ENCODE measurements around the gene FCRL1.
A peak's percentile ranks its signal among the peaks of the same experiment; 100 is the strongest.

The FCRL1 gene

GRCh38 chr1:157819896-157820295 is at the start of gene FCRL1:
Gene FCRL1 (minus strand): TSS chr1:157820120. CDS start chr1:157820037, 83 bp downstream.
- no peak within 1 kb of the TSS for H3K27ac Mint-ChIP-seq
- H3K36me3 Mint-ChIP-seq: no peaks in the 10 kb centered on the region
- H3K4me3 Mint-ChIP-seq: no peak within 1 kb of the TSS
- H3K9me3 Mint-ChIP-seq: peaks cover 4% of the 10 kb centered on the region
- no peaks in the 10 kb centered on the region for H3K4me1 Mint-ChIP-seq
- no peak for DNase-seq (ENCODE audit: low spot score in 2 of 2)
- no peak for ATAC-seq

GRCh38 chr1:157868654-157869053 is 48.7 kb upstream of the FCRL1 start:
- no peak for ATAC-seq
- H3K36me3 Mint-ChIP-seq: no peaks in the 10 kb centered on the region
- H3K9me3 Mint-ChIP-seq: no peaks in the 10 kb centered on the region
- H3K4me1 Mint-ChIP-seq: no peaks in the 10 kb centered on the region
- no peak overlapping the region for H3K27ac Mint-ChIP-seq
- no peak for DNase-seq (ENCODE audit: low spot score in 2 of 2)
- no peak overlapping the region for H3K4me3 Mint-ChIP-seq

- Mint-ChIP-seq H3K27ac (no peak overlapping the region), H3K4me3 (no peak overlapping the region), H3K9me3 (no peaks in the 10 kb centered on the region), H3K4me1 (no peaks in the 10 kb centered on the region), H3K36me3 (no peaks in the 10 kb centered on the region)
- ATAC-seq (no peak), DNase-seq (ENCODE audit: low spot score in 2 of 2) (no peak)
Observed at GRCh38 chr1:157862114-157863070, 42.5 kb upstream of the FCRL1 start.

GRCh38 chr1:157856538-157856937 is 36.6 kb upstream of the FCRL1 start:
- H3K9me3 Mint-ChIP-seq: no peaks in the 10 kb centered on the region
- no peaks in the 10 kb centered on the region for H3K36me3 Mint-ChIP-seq
- H3K27ac Mint-ChIP-seq: no peak overlapping the region
- no peak for DNase-seq (ENCODE audit: low spot score in 2 of 2)
- ATAC-seq: peak; percentile 51
- H3K4me1 Mint-ChIP-seq: no peaks in the 10 kb centered on the region
- no peak overlapping the region for H3K4me3 Mint-ChIP-seq

GRCh38 chr1:157852476-157852875 is 32.6 kb upstream of the FCRL1 start:
- no peaks in the 10 kb centered on the region for H3K36me3 Mint-ChIP-seq
- no peaks in the 10 kb centered on the region for H3K9me3 Mint-ChIP-seq
- H3K4me1 Mint-ChIP-seq: no peaks in the 10 kb centered on the region
- no peak overlapping the region for H3K4me3 Mint-ChIP-seq
- no peak for ATAC-seq
- H3K27ac Mint-ChIP-seq: no peak overlapping the region
- no peak for DNase-seq (ENCODE audit: low spot score in 2 of 2)

GRCh38 chr1:157849229-157849875 is 29.4 kb upstream of the FCRL1 start:
- Mint-ChIP-seq H3K9me3 (no peaks in the 10 kb centered on the region), H3K36me3 (no peaks in the 10 kb centered on the region), H3K4me1 (no peaks in the 10 kb centered on the region), H3K4me3 (no peak overlapping the region), H3K27ac (no peak overlapping the region)
- no peak for ATAC-seq
- DNase-seq (ENCODE audit: low spot score in 2 of 2): no peak

GRCh38 chr1:157844089-157844830 is 24.3 kb upstream of the FCRL1 start:
- DNase-seq (ENCODE audit: low spot score in 2 of 2) (no peak), ATAC-seq (no peak)
- Mint-ChIP-seq H3K9me3 (no peaks in the 10 kb centered on the region), H3K4me1 (no peaks in the 10 kb centered on the region), H3K4me3 (no peak overlapping the region), H3K27ac (no peak overlapping the region), H3K36me3 (no peaks in the 10 kb centered on the region)

- Mint-ChIP-seq H3K4me3 (no peak overlapping the region), H3K4me1 (no peaks in the 10 kb centered on the region), H3K36me3 (no peaks in the 10 kb centered on the region), H3K27ac (no peak overlapping the region), H3K9me3 (no peaks in the 10 kb centered on the region)
- ATAC-seq: peak; percentile 73
- no peak for DNase-seq (ENCODE audit: low spot score in 2 of 2)
Observed at GRCh38 chr1:157842939-157843338, 23.0 kb upstream of the FCRL1 start.

- H3K27ac Mint-ChIP-seq: no peak within 1 kb of the TSS
- H3K4me3 Mint-ChIP-seq: no peak within 1 kb of the TSS
- H3K9me3 Mint-ChIP-seq: no peaks in the 10 kb centered on the region
- DNase-seq (ENCODE audit: low spot score in 2 of 2) (no peak), ATAC-seq (no peak)
- H3K4me1 Mint-ChIP-seq: no peaks in the 10 kb centered on the region
- no peaks in the 10 kb centered on the region for H3K36me3 Mint-ChIP-seq
Observed at GRCh38 chr1:157841708-157842107, 21.8 kb upstream of the FCRL1 start, which contains the start of gene CD5L. Gene CD5L (minus strand): TSS chr1:157841808. CDS start chr1:157841701, 107 bp downstream.

GRCh38 chr1:157838966-157839365 is 19.0 kb upstream of the FCRL1 start:
- H3K9me3 Mint-ChIP-seq: no peaks in the 10 kb centered on the region
- no peak for DNase-seq (ENCODE audit: low spot score in 2 of 2)
- H3K36me3 Mint-ChIP-seq: no peaks in the 10 kb centered on the region
- no peak overlapping the region for H3K4me3 Mint-ChIP-seq
- ATAC-seq: no peak
- no peak overlapping the region for H3K27ac Mint-ChIP-seq
- H3K4me1 Mint-ChIP-seq: no peaks in the 10 kb centered on the region

GRCh38 chr1:157834430-157834829 is 14.5 kb upstream of the FCRL1 start:
- DNase-seq (ENCODE audit: low spot score in 2 of 2) (no peak), ATAC-seq (no peak)
- no peak overlapping the region for H3K4me3 Mint-ChIP-seq
- H3K4me1 Mint-ChIP-seq: no peaks in the 10 kb centered on the region
- H3K9me3 Mint-ChIP-seq: no peaks in the 10 kb centered on the region
- no peaks in the 10 kb centered on the region for H3K36me3 Mint-ChIP-seq
- H3K27ac Mint-ChIP-seq: no peak overlapping the region

- Mint-ChIP-seq H3K9me3 (no peaks in the 10 kb centered on the region), H3K4me3 (no peak overlapping the region)
Observed at GRCh38 chr1:157833145-157833544, 13.2 kb upstream of the FCRL1 start.

GRCh38 chr1:157831968-157832626 is 12.2 kb upstream of the FCRL1 start:
- H3K4me3 Mint-ChIP-seq: no peak overlapping the region
- ATAC-seq (peak; percentile 72), DNase-seq (ENCODE audit: low spot score in 2 of 2) (no peak)
- no peaks in the 10 kb centered on the region for H3K9me3 Mint-ChIP-seq
- no peak overlapping the region for H3K27ac Mint-ChIP-seq
- no peaks in the 10 kb centered on the region for H3K36me3 Mint-ChIP-seq
- H3K4me1 Mint-ChIP-seq: no peaks in the 10 kb centered on the region

More at GRCh38 chr1:157833145-157833544, 13.2 kb upstream of the FCRL1 start:
- no peak overlapping the region for H3K27ac Mint-ChIP-seq
- no peaks in the 10 kb centered on the region for H3K4me1 Mint-ChIP-seq
- DNase-seq (ENCODE audit: low spot score in 2 of 2) (no peak), ATAC-seq (no peak)
- no peaks in the 10 kb centered on the region for H3K36me3 Mint-ChIP-seq

GRCh38 chr1:157830887-157831286 is 11.0 kb upstream of the FCRL1 start:
- Mint-ChIP-seq H3K4me1 (no peaks in the 10 kb centered on the region), H3K9me3 (no peaks in the 10 kb centered on the region), H3K36me3 (no peaks in the 10 kb centered on the region), H3K4me3 (no peak overlapping the region), H3K27ac (no peak overlapping the region)
- DNase-seq (ENCODE audit: low spot score in 2 of 2): no peak
- no peak for ATAC-seq

- Mint-ChIP-seq H3K27ac (no peak overlapping the region), H3K4me3 (no peak overlapping the region), H3K36me3 (no peaks in the 10 kb centered on the region), H3K9me3 (no peaks in the 10 kb centered on the region), H3K4me1 (no peaks in the 10 kb centered on the region)
- DNase-seq (ENCODE audit: low spot score in 2 of 2) (no peak), ATAC-seq (no peak)
Observed at GRCh38 chr1:157829711-157830110, 9.8 kb upstream of the FCRL1 start.
